H9 (cell line): ENCODE results near the gene PRSS57. TPM values are rescaled to one million over a fixed set of nuclear protein-coding genes. Genes with fewer than 3 reads are reported as not detected.

Source experiments
- DNase-seq: peaks from one replicate; pipeline ENCODE4 v3.0.0-alpha.2; 2017
- H2AFZ ChIP-seq: one replicate; pipeline ENCODE4 v1.6.1; 2013; ENCODE audit warnings: mild to moderate bottlenecking, low read length, control low read depth, moderate library complexity
- H2AK5ac ChIP-seq: 2 replicates; pipeline ENCODE4 v1.6.1; 2013; ENCODE audit warnings: low read length, control low read depth, mixed read lengths; ENCODE audit not compliant: insufficient read length
- H2BK120ac ChIP-seq: one replicate; pipeline ENCODE4 v1.6.1; 2013; ENCODE audit warnings: low read depth, mild to moderate bottlenecking, low read length, control low read depth, inconsistent platforms; ENCODE audit not compliant: poor library complexity, severe bottlenecking
- H2BK12ac ChIP-seq: 2 replicates; pipeline ENCODE4 v1.6.1; 2013; ENCODE audit warnings: low read length, control low read depth, mixed read lengths, low read depth; ENCODE audit not compliant: insufficient read length
- H2BK15ac ChIP-seq: 2 replicates; pipeline ENCODE4 v1.6.1; 2013; ENCODE audit warnings: low read depth, low read length, control low read depth
- H2BK20ac ChIP-seq: one replicate; pipeline ENCODE4 v1.6.1; 2013; ENCODE audit warnings: low read depth, mild to moderate bottlenecking, low read length, control low read depth, inconsistent platforms; ENCODE audit not compliant: poor library complexity, severe bottlenecking
- H2BK5ac ChIP-seq: 2 replicates; pipeline ENCODE4 v1.6.1; 2013; ENCODE audit warnings: low read length, control low read depth, mixed read lengths; ENCODE audit not compliant: insufficient read length
- H3K14ac ChIP-seq: 2 replicates; pipeline ENCODE4 v1.6.1; 2013; ENCODE audit warnings: low read length, control low read depth; ENCODE audit not compliant: insufficient read depth
- H3K18ac ChIP-seq: 2 replicates; pipeline ENCODE4 v1.6.1; 2013; ENCODE audit warnings: low read depth, mild to moderate bottlenecking, mixed read lengths, low read length, control low read depth; ENCODE audit not compliant: insufficient read length
- H3K23ac ChIP-seq: 2 replicates; pipeline ENCODE4 v1.6.1; 2013; ENCODE audit warnings: low read length, control low read depth, mixed read lengths, low read depth; ENCODE audit not compliant: insufficient read length
- H3K23me2 ChIP-seq: 2 replicates; pipeline ENCODE4 v1.6.1; 2013; ENCODE audit warnings: low read depth, mild to moderate bottlenecking, mixed read lengths, low read length, control low read depth; ENCODE audit not compliant: insufficient read length, poor library complexity, severe bottlenecking
- H3K27ac ChIP-seq: 2 replicates; pipeline ENCODE4 v1.5.1; 2013; ENCODE audit warnings: low read length, control low read depth, mixed read lengths, low read depth; ENCODE audit not compliant: insufficient read length
- H3K27me3 ChIP-seq: 2 replicates; pipeline ENCODE4 v1.6.1; 2013; ENCODE audit warnings: low read length, control low read depth, inconsistent platforms; ENCODE audit not compliant: insufficient read depth
- H3K4ac ChIP-seq: 2 replicates; pipeline ENCODE4 v1.6.1; 2013; ENCODE audit warnings: low read depth, mild to moderate bottlenecking, control low read depth, inconsistent platforms, low read length, moderate library complexity
- H3K4me1 ChIP-seq: 2 replicates; pipeline ENCODE4 v1.6.1; 2013; ENCODE audit warnings: low read length, control low read depth, inconsistent platforms; ENCODE audit not compliant: insufficient read depth
- H3K4me2 ChIP-seq: 2 replicates; pipeline ENCODE4 v1.6.1; 2013; ENCODE audit warnings: low read length, control low read depth, mixed read lengths; ENCODE audit not compliant: insufficient read length, insufficient read depth
- H3K56ac ChIP-seq: 2 replicates; pipeline ENCODE4 v1.6.1; 2013; ENCODE audit warnings: low read depth, mild to moderate bottlenecking, mixed read lengths, low read length, control low read depth; ENCODE audit not compliant: insufficient read length
- H3K79me1 ChIP-seq: 2 replicates; pipeline ENCODE4 v1.6.1; 2013; ENCODE audit warnings: low read depth, mild to moderate bottlenecking, moderate library complexity, low read length, control low read depth, inconsistent platforms; ENCODE audit not compliant: insufficient read depth, poor library complexity, severe bottlenecking
- H3K79me2 ChIP-seq: 2 replicates; pipeline ENCODE4 v1.6.1; 2013; ENCODE audit warnings: low read length, control low read depth, inconsistent platforms; ENCODE audit not compliant: insufficient read depth
- H3K9ac ChIP-seq: 2 replicates; pipeline ENCODE4 v1.6.1; 2013; ENCODE audit warnings: low read length, control low read depth, mixed read lengths; ENCODE audit not compliant: insufficient read length; ENCODE audit errors: extremely low read depth
- H3K9me3 ChIP-seq: one replicate; pipeline ENCODE4 v1.6.1; 2013; ENCODE audit warnings: low read depth, low read length, inconsistent platforms; ENCODE audit not compliant: control insufficient read depth
- H3T11ph ChIP-seq: one replicate; pipeline ENCODE4 v1.6.1; 2013; ENCODE audit warnings: mild to moderate bottlenecking, low read length, control low read depth, inconsistent platforms
- H4K20me1 ChIP-seq: one replicate; pipeline ENCODE4 v1.6.1; 2013; ENCODE audit not compliant: control insufficient read depth, insufficient read length, insufficient read depth
- H4K5ac ChIP-seq: 2 replicates; pipeline ENCODE4 v1.6.1; 2013; ENCODE audit warnings: low read depth, mild to moderate bottlenecking, mixed read lengths, low read length, control low read depth; ENCODE audit not compliant: insufficient read length
- H4K8ac ChIP-seq: replicated peaks from 2 replicates; pipeline ENCODE4 v1.6.1; 2013; ENCODE audit warnings: low read length, control low read depth, mixed read lengths, low read depth; ENCODE audit not compliant: insufficient read length
- H4K91ac ChIP-seq: 2 replicates; pipeline ENCODE4 v1.6.1; 2013; ENCODE audit warnings: low read depth, mild to moderate bottlenecking, moderate library complexity, mixed read lengths, low read length, control low read depth; ENCODE audit not compliant: insufficient read length
- H3K27ac Mint-ChIP-seq, 3 experiments: 2 replicates in 2 of 3; 3 replicates in 1 of 3; pipeline ENCODE4 v1.8.0; 2020 to 2021; ENCODE audit warnings: mixed read lengths in 3 of 3, mild to moderate bottlenecking in 1 of 3, moderate library complexity in 1 of 3
- H3K27me3 Mint-ChIP-seq: 2 replicates; pipeline ENCODE4 v1.8.0; 2021; ENCODE audit warnings: low read depth, mild to moderate bottlenecking, moderate library complexity, mixed read lengths
- H3K36me3 Mint-ChIP-seq, 3 experiments: 2 replicates in 2 of 3; 3 replicates in 1 of 3; pipeline ENCODE4 v1.8.0; 2020 to 2021; ENCODE audit warnings: low read depth in 3 of 3, mixed read lengths in 3 of 3; ENCODE audit not compliant: insufficient read depth in 1 of 3
- H3K4me1 Mint-ChIP-seq, 2 experiments: 2 replicates each; pipeline ENCODE4 v1.8.0; 2020; ENCODE audit warnings: mixed read lengths in 2 of 2
- H3K4me3 Mint-ChIP-seq, 2 experiments: 2 replicates in 1 of 2; 3 replicates in 1 of 2; pipeline ENCODE4 v1.8.0; 2020 to 2021; ENCODE audit warnings: mild to moderate bottlenecking in 2 of 2, mixed read lengths in 2 of 2, moderate library complexity in 1 of 2
- H3K9me3 Mint-ChIP-seq, 2 experiments: 2 replicates in 1 of 2; 3 replicates in 1 of 2; pipeline ENCODE4 v1.8.0; 2020; ENCODE audit warnings: mild to moderate bottlenecking in 2 of 2, mixed read lengths in 2 of 2, moderate library complexity in 1 of 2
- CTCF ChIP-seq: fragments of 200-600 bp; sonication (generic); conservative IDR thresholded peaks from 3 replicates; pipeline ENCODE4 v1.8.0; 2021; ENCODE audit warnings: antibody characterized with exemption, mild to moderate bottlenecking
- WGBS: extraction: QIAGEN DNeasy Blood & Tissue Kit; methylation state at CpG from one replicate; pipeline ENCODE4 v1.1.7; 2013; ENCODE audit warnings: missing lambda C conversion rate, low lambda C conversion rate, mixed read lengths; ENCODE audit not compliant: insufficient read length; ENCODE audit errors: extremely low coverage; 5-methylcytosine and 5-hydroxymethylcytosine counted together
- total RNA-seq: library from RNA; stranded (reverse); gene quantifications from 2 replicates; pipeline ENCODE4 v1.2.1, GENCODE V29; 2021

PRSS57 gene
- total RNA-seq, 1 experiment from 2014 or later: not detected

GRCh38 chr19:742540-743075 is 47.4 kb upstream of the PRSS57 start:
- Histone ChIP-seq H2AK5ac (no peak overlapping the region), H4K5ac (no peak overlapping the region), H4K8ac (no peak overlapping the region), H2BK120ac (no peak overlapping the region), H3T11ph (no peak overlapping the region), H3K79me1 (no peaks in the 10 kb centered on the region), H3K9me3 (no peaks in the 10 kb centered on the region), H3K4me2 (no peak overlapping the region), H3K14ac (no peak overlapping the region), H4K20me1 (no peaks in the 10 kb centered on the region), H2AFZ (no peak overlapping the region), H3K23ac (no peak overlapping the region), H3K27ac (no peak overlapping the region), H2BK5ac (no peak overlapping the region), H3K23me2 (no peaks in the 10 kb centered on the region), H4K91ac (no peak overlapping the region), H3K56ac (no peak overlapping the region), H2BK12ac (no peak overlapping the region), H3K18ac (no peak overlapping the region), H2BK15ac (no peak overlapping the region), H3K4ac (no peak overlapping the region), H3K9ac (no peak overlapping the region), H3K4me1 (no peaks in the 10 kb centered on the region), H2BK20ac (no peak overlapping the region), H3K27me3 (no peaks in the 10 kb centered on the region), H3K79me2 (no peaks in the 10 kb centered on the region)
- peaks cover 0 to 11% (median 2%) of the 10 kb centered on the region in 3 experiments; a peak in 4 of 7 replicates for H3K36me3 Mint-ChIP-seq
- peaks cover 10 to 12% of the 10 kb centered on the region in 2 experiments; a peak in 4 of 5 replicates for H3K9me3 Mint-ChIP-seq
- no peak overlapping the region for H3K4me3 Mint-ChIP-seq
- WGBS: no CpG with 5 or more reads among the region's 24 CpGs
- DNase-seq: no peak
- H3K4me1 Mint-ChIP-seq: no peaks in the 10 kb centered on the region
- no peak overlapping the region for H3K27ac Mint-ChIP-seq
- H3K27me3 Mint-ChIP-seq: peaks cover 4% of the 10 kb centered on the region
- no peak for TF ChIP-seq CTCF
